Measurements from ENCODE around the gene EXOC5. TPM values are rescaled to one million over a fixed set of nuclear protein-coding genes. Genes with fewer than 3 reads are reported as not detected.

Gene EXOC5, protein sequence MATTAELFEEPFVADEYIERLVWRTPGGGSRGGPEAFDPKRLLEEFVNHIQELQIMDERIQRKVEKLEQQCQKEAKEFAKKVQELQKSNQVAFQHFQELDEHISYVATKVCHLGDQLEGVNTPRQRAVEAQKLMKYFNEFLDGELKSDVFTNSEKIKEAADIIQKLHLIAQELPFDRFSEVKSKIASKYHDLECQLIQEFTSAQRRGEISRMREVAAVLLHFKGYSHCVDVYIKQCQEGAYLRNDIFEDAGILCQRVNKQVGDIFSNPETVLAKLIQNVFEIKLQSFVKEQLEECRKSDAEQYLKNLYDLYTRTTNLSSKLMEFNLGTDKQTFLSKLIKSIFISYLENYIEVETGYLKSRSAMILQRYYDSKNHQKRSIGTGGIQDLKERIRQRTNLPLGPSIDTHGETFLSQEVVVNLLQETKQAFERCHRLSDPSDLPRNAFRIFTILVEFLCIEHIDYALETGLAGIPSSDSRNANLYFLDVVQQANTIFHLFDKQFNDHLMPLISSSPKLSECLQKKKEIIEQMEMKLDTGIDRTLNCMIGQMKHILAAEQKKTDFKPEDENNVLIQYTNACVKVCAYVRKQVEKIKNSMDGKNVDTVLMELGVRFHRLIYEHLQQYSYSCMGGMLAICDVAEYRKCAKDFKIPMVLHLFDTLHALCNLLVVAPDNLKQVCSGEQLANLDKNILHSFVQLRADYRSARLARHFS
- total RNA-seq (10 to 100 TPM; 52.7 to 66.5 (median 56.9) TPM), polyA plus RNA-seq (11.3 TPM)
- long read RNA-seq, donor 1, full-length matches to known transcripts: 61 of 74 reads
- long read RNA-seq, donor 1, partial matches to known transcripts: 3 of 74 reads
- long read RNA-seq, donor 1, other reads (novel, unspliced or antisense): 10 of 74 reads
- long read RNA-seq, donor 2, full-length matches to known transcripts: 23 of 27 reads
- long read RNA-seq, donor 2, partial matches to known transcripts: 0 of 27 reads
- long read RNA-seq, donor 2, other reads (novel, unspliced or antisense): 4 of 27 reads
- long read RNA-seq, donor 3, full-length matches to known transcripts: 148 of 197 reads
- long read RNA-seq, donor 3, partial matches to known transcripts: 23 of 197 reads
- long read RNA-seq, donor 3, other reads (novel, unspliced or antisense): 26 of 197 reads
- long read RNA-seq, donor 4, full-length matches to known transcripts: 23 of 28 reads
- long read RNA-seq, donor 4, partial matches to known transcripts: 4 of 28 reads
- long read RNA-seq, donor 4, other reads (novel, unspliced or antisense): 1 of 28 reads

DNA sequence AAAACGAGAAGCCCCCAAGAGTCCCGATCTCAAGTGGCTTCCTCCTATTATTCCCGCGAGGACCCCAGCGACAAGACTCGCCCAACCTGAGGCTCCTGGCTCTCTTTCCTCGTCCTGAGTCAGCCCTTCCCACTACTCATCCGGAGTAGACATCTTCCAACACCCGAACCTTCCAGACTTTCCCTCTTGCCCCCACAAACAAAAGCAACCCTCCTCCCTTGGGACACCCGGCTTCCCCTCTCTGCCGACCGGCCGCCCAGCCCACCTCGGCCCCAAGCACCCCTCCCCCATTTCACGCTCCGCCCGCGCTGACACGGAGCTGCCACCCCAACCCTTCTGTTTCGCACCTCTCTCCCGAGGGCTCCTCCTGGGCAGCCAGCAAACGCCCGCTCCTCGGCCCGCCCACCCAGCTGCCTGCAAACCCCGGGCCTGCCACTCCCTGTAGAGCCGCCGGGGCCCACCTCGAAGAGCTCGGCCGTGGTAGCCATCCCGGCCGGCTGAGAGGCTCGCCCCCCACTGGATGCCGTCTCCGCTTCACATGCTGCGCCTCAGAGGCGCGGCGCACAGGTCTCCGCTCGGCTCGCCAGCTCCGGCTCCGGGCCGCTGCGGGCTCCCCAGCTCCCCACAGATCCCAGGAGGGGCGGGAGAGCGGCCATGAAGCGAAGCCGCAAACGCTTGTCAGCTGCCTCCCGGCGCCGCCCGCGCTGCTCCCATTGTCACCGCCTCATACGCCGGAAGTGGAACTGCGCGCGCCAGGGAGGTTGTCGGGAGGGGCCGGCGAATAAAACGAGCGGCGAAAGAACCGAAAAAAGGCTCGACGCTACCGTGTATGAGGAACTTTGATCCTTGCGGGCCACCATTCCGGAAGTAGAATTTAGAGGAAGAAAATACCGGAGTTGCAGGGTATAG lies at the start of gene EXOC5, which contains the start of gene AP5M1:
TSS of gene EXOC5 (minus strand) at position 745 of the 909 bp plus-strand sequence. CDS start at position 488, 257 bp downstream.
TSS of gene AP5M1 (plus strand) at position 811 of the 909 bp plus-strand sequence. CDS start 344 bp downstream, outside the sequence.
- intact Hi-C loops (cut with DNase I): no loop called here
- Histone ChIP-seq H3K27me3 (ENCODE audit: control insufficient read depth, insufficient read depth) (no peaks in the 10 kb centered on the region), H3K4me3 (ENCODE audit: low read length) (peak within 1 kb of the TSS; percentile 100), H3K9me3 (ENCODE audit: control insufficient read depth, low read length) (no peaks in the 10 kb centered on the region), H3K27ac (ENCODE audit: low read length) (peak within 1 kb of the TSS; percentile 92), H3K4me1 (ENCODE audit: control insufficient read depth, insufficient read depth, low read length) (peaks cover 3% of the 10 kb centered on the region)
- DNase-seq: peak; percentile 93 to 97 (median 96)
- peak; percentile 98 for ATAC-seq
- WGBS: under 1% methylated on average over 76 of the region's 76 CpGs

DNA sequence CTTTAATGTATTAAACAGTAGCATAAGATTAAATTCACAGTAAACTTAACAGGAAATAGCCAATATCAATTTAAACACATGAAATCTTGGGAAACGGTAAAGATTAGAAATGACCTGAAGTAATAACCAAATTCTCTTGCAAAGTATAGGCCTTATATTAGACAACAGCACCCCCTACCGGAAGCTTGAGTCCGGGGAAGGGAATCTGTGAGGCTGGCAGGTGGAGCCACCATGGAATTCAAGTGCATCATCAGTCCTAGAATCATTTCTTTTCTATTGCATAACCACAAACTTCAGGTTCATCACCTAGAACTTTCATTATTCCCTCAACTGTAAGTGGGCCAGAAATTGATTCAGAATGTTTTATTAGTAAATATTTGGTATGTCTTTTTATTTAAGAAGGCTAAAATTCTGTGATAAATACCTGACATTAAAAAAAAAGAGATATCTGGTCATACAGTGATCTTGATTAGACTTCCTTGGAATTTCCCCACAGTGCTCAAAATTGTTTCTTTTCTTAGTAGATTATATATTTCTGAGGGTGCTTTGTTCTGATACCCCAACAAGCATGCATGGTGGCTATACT lies 48.6 kb upstream of the EXOC5 start:
- H3K9me3 ChIP-seq (ENCODE audit: control insufficient read depth, low read length): no peaks in the 10 kb centered on the region
- no peaks in the 10 kb centered on the region for H3K27me3 ChIP-seq (ENCODE audit: control insufficient read depth, insufficient read depth)
- no peaks in the 10 kb centered on the region for H3K4me1 ChIP-seq (ENCODE audit: control insufficient read depth, insufficient read depth, low read length)
- intact Hi-C loops (cut with DNase I): loop anchor here (5.0 to 10.0 kb wide), 2 partner anchors 823 to 825 kb away; no protein-coding TSS in a partner anchor
- peak; percentile 47 to 69 for ATAC-seq
- DNase-seq: peak; percentile 59 to 72 (median 63)
- no peak overlapping the region for H3K4me3 ChIP-seq (ENCODE audit: low read length)
- 1% methylated on average over 3 of the region's 3 CpGs for WGBS
- no peak overlapping the region for H3K27ac ChIP-seq (ENCODE audit: low read length)

DNA sequence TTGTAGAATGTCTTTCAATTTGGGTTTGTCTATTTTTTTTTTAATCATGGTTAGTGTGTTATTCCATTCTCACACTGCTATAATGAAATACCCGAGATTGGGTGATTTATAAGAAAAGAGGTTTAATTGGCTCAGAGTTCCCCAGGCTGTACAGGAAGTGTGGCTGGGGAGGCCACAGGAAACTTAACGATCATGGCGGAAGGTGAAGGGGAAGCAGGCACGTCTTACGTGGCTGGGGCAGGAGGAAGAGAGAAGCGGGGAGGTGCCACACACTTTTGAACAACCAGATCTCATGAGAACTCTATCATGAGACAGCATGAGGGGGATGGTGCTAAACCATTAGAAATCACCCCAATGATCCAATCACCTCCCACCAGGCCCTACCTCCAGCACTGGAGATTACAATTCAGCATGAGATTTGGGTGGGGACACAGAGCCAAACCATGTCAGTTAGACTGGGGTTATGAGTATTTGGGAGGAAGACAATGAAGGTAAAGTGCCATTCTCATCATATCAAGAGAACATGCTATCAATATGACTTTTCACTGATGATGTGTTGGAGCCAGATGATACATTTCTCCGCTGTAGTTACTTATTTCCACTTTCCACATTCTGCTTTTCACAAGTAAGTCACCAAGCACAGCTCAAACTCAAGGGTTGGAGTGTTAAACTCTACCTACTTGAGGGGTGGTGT lies 45.8 kb upstream of the EXOC5 start:
- Histone ChIP-seq H3K27ac (ENCODE audit: low read length) (no peak overlapping the region), H3K9me3 (ENCODE audit: control insufficient read depth, low read length) (no peaks in the 10 kb centered on the region), H3K4me3 (ENCODE audit: low read length) (no peak overlapping the region), H3K27me3 (ENCODE audit: control insufficient read depth, insufficient read depth) (no peaks in the 10 kb centered on the region), H3K4me1 (ENCODE audit: control insufficient read depth, insufficient read depth, low read length) (no peaks in the 10 kb centered on the region)
- ATAC-seq (no peak), DNase-seq (no peak)
- intact Hi-C loops (cut with DNase I): loop anchor here (5.0 to 10.0 kb wide), 2 partner anchors 820 to 822 kb away; no protein-coding TSS in a partner anchor
- 60% methylated on average over 7 of the region's 7 CpGs for whole genome bisulfite sequencing

DNA sequence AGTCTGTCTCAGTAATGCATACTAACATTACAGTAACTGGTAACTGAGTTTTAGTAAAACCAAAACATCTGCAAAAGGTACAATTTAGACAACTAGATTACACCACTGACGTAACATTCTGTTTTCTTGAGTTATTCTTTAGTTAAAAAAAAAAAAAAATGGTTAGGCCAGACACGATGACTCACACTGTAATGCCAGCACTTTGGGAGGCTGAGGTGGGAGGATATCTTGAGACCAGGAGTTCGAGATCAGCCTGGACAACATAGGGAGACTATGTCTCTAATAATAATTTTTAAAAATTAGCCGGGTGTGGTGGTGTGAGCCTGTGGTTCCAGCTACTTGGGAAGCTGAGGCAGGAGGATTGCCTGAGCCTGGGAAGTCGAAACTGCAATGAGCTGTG lies 34.2 kb upstream of the EXOC5 start:
- Histone ChIP-seq H3K4me1 (ENCODE audit: control insufficient read depth, insufficient read depth, low read length) (no peaks in the 10 kb centered on the region), H3K27me3 (ENCODE audit: control insufficient read depth, insufficient read depth) (no peaks in the 10 kb centered on the region), H3K9me3 (ENCODE audit: control insufficient read depth, low read length) (no peaks in the 10 kb centered on the region), H3K27ac (ENCODE audit: low read length) (no peak overlapping the region), H3K4me3 (ENCODE audit: low read length) (no peak overlapping the region)
- ATAC-seq: no peak
- intact Hi-C loops (cut with DNase I): no loop called here
- WGBS: 84% methylated on average over 5 of the region's 5 CpGs
- DNase-seq: no peak

DNA sequence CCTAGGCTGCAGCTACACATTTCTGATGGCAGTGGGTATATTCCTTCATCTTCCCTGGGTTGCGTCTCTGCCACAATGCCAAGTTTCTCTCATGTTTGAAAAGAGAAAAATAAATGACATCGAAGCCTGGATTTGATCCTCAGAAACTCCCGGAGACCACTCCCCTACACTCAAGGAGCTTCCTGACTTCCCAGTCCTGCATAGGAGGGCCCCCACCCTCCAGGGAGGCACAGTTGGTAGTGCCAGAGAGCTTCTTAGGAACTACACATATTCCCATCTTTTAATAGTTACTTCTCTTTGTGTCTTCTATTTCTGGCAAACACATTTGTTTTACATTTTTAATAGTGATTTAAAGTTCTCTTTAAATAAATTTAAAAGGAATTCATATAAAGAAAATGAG lies 30.8 kb upstream of the EXOC5 start:
- ATAC-seq: no peak
- no peaks in the 10 kb centered on the region for H3K27me3 ChIP-seq (ENCODE audit: control insufficient read depth, insufficient read depth)
- DNase-seq: no peak
- H3K27ac ChIP-seq (ENCODE audit: low read length): no peak overlapping the region
- peaks cover 1% of the 10 kb centered on the region for H3K4me1 ChIP-seq (ENCODE audit: control insufficient read depth, insufficient read depth, low read length)
- intact Hi-C loops (cut with DNase I): no loop called here
- 77% methylated on average over 3 of the region's 3 CpGs for WGBS
- no peaks in the 10 kb centered on the region for H3K9me3 ChIP-seq (ENCODE audit: control insufficient read depth, low read length)
- no peak overlapping the region for H3K4me3 ChIP-seq (ENCODE audit: low read length)

DNA sequence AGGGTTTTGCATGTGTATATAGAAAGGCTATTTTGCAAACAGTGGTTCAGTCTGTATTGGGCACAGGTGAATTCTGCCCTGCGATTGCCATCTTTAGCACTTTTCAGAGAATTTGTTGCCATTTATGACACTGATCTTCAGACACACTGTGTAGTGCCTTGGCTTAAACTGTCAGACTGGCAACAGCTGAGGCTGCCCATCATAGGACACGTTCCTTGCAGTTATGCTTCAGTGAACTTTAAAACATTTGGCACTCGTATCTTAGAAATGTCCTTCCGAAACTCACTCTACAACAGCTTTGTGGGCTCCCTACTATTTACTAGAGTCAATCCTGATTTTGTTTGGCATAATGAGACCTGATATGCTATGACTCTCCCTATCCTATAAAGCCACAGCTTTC lies 29.1 kb upstream of the EXOC5 start:
- 70% methylated on average over 4 of the region's 4 CpGs for WGBS
- intact Hi-C loops (cut with DNase I): no loop called here
- H3K27ac ChIP-seq (ENCODE audit: low read length): no peak overlapping the region
- no peaks in the 10 kb centered on the region for H3K27me3 ChIP-seq (ENCODE audit: control insufficient read depth, insufficient read depth)
- no peak overlapping the region for H3K4me3 ChIP-seq (ENCODE audit: low read length)
- no peaks in the 10 kb centered on the region for H3K9me3 ChIP-seq (ENCODE audit: control insufficient read depth, low read length)
- H3K4me1 ChIP-seq (ENCODE audit: control insufficient read depth, insufficient read depth, low read length): peaks cover 1% of the 10 kb centered on the region
- DNase-seq (no peak), ATAC-seq (peak; percentile 75 to 82)

DNA sequence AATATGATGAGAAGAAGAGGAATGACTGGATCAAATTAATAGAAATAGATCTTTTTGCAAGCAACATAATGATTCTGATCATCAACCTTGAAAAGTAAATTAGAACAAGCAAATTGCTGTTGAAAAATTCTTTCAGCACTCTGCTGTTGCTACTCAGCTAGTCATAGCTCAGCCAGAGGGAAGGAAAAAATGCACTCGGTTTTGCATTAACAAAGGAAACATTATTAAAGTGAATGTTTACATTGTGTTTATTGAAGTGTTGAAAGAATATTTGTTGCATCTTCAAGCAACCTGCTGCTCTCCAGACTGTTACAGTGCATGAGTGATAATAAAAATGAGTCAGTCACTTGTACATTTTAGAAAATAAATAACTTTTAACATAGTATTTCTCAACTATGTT lies 26.5 kb upstream of the EXOC5 start:
- Histone ChIP-seq H3K4me3 (ENCODE audit: low read length) (no peak overlapping the region), H3K27me3 (ENCODE audit: control insufficient read depth, insufficient read depth) (no peaks in the 10 kb centered on the region), H3K9me3 (ENCODE audit: control insufficient read depth, low read length) (no peaks in the 10 kb centered on the region), H3K27ac (ENCODE audit: low read length) (no peak overlapping the region), H3K4me1 (ENCODE audit: control insufficient read depth, insufficient read depth, low read length) (peaks cover 1% of the 10 kb centered on the region)
- DNase-seq (no peak), ATAC-seq (no peak)
- intact Hi-C loops (cut with DNase I): no loop called here
- 54% methylated on average over 1 of the region's 1 CpG for WGBS

DNA sequence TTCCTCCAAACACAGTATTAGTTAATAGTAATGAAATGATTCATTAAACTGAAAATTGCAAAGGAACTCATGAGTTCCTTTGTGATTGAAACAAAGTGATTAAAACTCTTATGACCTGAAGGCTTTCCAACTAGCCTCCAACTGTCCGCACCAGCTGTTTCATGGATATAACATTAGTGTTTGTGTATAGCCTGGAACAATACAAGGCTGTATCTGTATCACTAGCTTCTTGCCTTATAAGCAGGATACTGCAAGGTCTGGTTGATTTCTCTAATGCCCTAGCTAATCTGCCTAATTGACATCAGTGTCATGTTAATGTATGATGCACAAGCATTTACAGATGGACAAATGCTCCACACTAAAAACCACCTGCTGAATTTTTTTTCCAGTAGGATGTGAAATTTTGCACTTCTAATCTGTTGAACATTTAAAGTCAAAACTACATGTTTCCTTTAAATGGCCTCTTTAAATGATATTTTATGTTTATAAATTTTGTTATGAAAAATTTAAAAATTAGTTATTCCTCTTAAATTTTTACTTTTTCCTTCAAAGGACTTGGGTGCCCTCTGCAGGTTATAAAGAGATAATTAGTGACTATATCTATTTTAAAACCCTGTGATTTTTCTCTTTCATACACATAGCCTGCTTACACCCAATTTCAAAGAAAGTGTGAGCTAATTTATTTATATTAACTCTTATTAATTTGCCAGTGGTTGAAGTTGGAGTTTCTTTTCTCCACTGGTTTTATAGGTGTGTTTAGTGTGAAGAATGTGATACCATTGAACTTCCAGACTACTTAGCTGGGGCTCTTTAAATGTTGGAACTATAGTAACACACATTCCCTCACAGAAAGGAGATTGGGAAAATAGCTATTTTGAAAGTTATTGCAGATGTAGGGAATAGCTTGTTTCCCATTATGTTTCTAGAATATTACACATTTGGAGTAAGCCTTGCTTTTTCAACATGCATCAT lies 25.4 kb upstream of the EXOC5 start:
- 94% methylated on average over 1 of the region's 1 CpG for WGBS
- ATAC-seq: no peak
- H3K27me3 ChIP-seq (ENCODE audit: control insufficient read depth, insufficient read depth): no peaks in the 10 kb centered on the region
- no peak overlapping the region for H3K27ac ChIP-seq (ENCODE audit: low read length)
- no peak for DNase-seq
- no peaks in the 10 kb centered on the region for H3K9me3 ChIP-seq (ENCODE audit: control insufficient read depth, low read length)
- peaks cover 1% of the 10 kb centered on the region for H3K4me1 ChIP-seq (ENCODE audit: control insufficient read depth, insufficient read depth, low read length)
- intact Hi-C loops (cut with DNase I): no loop called here
- no peak overlapping the region for H3K4me3 ChIP-seq (ENCODE audit: low read length)

Measured in right cardiac atrium (tissue), 5 donors.